SHP77 (cell line): ENCODE data around the gene NOTCH2NLA.
"Not testable (repeated sequence)": the region's sequence is repeated elsewhere in the genome, so short reads cannot be mapped to it uniquely, and the experiment has no call there.

Experiments used
- DNase-seq, 2 experiments: peaks; one replicate each; lab custom pipeline; 2025; lab: John Stamatoyannopoulos, UW

Gene NOTCH2NLA

GRCh38 chr1:146228710-146229477 is at the start of gene NOTCH2NLA:
Gene NOTCH2NLA (minus strand): TSS chr1:146229021. CDS start chr1:146189337, 39,684 bp downstream.
- DNase-seq: not testable (repeated sequence)

GRCh38 chr1:146278346-146278745 is 49.5 kb upstream of the NOTCH2NLA start:
- not testable (repeated sequence) for DNase-seq

- DNase-seq: not testable (repeated sequence)
Observed at GRCh38 chr1:146277087-146277486, 48.3 kb upstream of the NOTCH2NLA start.

GRCh38 chr1:146274083-146274482 is 45.3 kb upstream of the NOTCH2NLA start:
- not testable (repeated sequence) for DNase-seq

GRCh38 chr1:146273194-146273593 is 44.4 kb upstream of the NOTCH2NLA start:
- DNase-seq: not testable (repeated sequence)

GRCh38 chr1:146272734-146273133 is 43.9 kb upstream of the NOTCH2NLA start:
- not testable (repeated sequence) for DNase-seq

- not testable (repeated sequence) for DNase-seq
Observed at GRCh38 chr1:146271977-146272376, 43.2 kb upstream of the NOTCH2NLA start.

DNA sequence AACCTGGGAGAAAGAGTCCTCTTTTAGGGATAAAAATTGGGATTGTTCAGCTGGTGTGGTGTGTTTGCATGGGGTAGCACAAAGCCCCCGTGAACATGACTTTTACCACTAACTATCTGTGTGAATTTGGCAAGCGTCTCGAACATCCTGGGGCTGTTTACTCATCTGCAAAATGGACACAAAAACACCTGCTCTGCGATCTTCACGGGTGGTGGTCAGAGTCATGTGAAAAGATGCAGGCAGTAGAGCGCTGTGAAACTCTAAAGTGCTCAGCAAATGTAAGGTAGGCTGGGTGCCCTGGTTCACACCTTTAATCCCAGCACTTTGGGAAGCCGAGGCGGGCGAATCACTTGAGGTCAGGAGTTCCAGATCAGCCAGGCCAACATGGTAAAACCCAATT is 41.3 kb upstream of the NOTCH2NLA start:
- DNase-seq: not testable (repeated sequence)

DNA sequence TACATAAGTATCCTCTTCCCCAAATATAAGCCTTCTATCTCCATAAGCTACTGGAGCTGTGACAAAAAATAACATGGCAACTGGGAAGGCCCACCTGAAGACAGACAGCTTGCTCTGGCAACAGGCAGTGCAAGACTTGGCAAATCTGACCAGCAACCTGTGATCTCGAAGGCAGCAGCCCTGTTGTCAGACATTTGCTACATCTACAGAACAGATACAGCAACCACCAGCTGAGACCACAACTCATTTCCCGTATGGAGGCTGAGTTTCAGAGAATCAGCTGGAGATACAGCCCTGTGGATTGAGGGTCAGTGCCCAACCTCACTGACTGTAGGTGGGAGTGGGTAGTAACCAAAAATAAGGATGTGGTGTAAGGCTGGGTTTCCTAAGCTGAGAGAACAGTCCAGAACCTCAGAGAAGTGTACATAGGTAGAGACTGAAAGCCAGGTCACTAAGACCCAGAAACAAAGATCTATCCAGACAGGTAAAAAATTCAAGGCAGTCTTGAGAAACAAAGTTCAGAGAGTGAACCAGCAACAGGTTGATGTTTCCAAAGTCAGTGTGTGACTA is 37.4 kb upstream of the NOTCH2NLA start:
- DNase-seq: not testable (repeated sequence)

DNA sequence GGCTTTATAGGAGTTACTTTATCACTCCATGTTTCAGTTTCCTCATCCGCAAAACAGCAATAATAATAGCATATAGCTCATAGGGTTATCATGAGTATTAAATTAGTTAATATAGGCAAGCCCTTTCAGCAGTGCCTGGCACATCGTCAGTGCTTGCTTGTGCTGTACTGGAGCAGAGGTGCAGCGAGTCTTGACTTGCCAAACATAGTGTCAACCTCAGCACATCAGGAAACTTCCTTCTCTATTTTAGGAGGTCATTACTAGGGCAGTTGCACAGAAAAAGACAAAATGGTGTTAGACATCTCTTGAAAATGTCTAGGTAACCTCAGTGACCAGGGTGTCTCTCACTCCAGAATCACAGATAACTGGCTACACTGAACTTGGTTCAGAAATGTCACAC is 35.9 kb upstream of the NOTCH2NLA start:
- DNase-seq: not testable (repeated sequence)

GRCh38 chr1:146260006-146260730 is 31.3 kb upstream of the NOTCH2NLA start:
- not testable (repeated sequence) for DNase-seq

DNA sequence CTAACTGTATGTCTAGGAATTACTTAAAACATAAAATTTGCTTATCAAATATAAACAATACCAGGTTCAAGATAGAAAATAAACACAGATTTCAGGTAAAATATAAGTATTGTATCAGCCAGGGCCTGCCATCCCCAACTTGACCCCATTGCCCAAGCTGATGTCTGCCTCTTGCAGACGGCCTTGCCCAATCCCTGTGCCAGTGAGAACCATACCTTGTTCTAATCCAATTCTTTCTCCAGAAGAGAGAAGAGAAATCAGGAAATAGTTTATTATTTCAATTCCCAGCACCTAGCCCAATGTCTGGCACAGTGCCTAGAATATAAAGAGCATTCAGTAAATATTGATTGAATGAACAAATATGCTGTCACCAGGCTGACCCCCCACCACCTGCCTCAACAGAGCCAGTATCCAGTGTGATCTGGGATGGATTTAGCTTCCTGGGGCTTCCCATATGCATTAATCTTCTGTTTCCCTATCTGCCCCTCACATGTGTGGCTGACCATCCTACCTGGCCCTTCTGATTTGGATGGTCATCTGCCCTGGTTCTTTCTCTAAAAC is 29.3 kb upstream of the NOTCH2NLA start:
- not testable (repeated sequence) for DNase-seq

DNA sequence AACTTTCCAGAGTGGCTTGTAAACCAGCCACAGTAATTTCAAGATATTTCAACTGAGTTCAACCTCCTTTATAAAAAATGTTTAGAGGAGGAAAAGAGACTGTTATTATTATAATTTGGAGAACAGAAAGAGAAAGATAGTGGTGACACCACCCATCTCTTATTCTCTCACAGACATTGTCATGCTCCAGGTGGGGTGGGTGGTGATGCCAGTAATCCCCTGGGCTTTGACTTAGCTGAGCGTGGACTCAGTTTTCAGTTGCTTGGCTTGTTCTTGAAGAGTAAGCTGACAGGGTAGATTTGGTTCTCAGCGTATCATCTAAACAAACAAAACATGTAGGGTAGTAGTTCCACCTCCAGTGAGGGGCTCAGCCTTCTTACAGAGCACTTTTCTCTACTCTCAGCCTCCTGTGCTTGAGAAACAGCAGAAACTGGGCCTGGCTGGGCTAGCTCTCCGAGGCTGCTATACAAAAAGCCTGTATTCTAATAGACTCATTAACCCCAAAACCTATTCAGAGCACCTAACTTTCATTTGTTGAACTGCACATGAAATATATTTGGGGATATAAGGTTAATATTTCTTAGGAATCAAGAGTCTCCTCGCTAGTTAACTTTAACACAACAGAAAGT is 25.9 kb upstream of the NOTCH2NLA start:
- not testable (repeated sequence) for DNase-seq

DNA sequence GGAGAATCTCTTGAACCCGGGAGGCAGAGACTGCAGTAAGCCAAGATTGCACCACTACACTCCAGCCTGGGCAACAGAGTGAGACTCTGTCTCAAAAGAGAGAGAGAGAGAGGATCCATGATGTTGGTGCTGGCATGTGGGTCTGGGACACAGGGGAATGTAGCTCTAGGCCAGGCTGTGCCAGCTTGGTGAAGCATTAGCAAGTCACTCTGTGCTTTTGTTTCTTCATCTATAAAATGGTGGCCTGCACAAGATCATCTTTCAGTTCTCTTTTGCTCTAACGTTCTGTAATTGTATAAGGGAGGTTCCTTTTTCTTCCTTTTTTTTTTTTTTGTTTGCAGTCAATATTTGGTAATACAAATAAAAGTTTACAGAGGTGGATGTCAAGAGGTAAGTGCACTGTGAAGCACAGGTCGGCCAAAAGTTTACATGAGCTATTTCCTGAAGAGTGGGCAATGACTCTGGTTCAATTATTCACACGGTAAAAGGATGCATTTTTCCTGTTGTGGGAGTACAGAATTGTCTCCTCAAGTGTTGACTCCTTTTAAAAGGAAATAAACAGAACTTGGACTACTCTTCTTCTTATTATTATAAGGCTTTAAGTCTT is 24.5 kb upstream of the NOTCH2NLA start:
- not testable (repeated sequence) for DNase-seq

DNA sequence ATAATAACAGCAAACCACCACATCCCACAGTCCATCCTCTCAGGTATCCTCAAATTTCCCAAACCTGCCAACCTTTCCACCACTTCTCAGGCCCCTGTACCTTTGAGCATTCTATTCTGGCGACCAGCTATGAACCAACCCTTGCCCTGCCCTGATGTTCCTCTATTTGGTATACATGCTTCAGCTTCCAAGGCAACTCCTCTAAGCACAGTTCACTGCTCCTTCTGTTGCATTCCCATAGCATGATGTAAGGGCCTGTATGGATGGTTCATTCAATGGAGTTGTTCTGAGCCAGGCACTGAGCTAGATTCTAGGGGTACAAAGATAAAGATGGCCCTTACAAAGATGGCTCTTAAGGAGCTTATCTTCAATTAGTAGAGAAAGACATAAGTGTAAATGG is 22.7 kb upstream of the NOTCH2NLA start:
- DNase-seq: not testable (repeated sequence)

- DNase-seq: not testable (repeated sequence)
Observed at GRCh38 chr1:146248643-146249042, 19.8 kb upstream of the NOTCH2NLA start.

DNA sequence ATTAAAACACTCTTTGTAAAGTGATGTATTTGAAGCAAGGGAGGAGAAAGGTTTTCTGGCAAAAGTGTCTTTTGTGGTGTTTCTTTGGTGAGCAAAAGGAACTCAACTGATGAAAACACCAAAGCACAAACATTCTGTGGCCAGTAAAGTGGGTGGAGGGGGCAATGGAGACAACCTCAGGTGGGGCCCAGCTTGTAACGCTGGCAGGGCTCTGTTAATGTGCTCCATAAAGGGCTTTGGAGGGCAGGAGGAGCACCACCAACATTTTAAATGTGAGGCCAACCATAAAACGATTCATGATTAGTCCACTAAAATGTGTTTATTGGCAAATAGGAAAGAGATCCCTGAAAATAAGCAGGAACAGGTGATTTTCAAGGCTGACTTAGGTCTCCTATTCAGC is 7.8 kb upstream of the NOTCH2NLA start:
- not testable (repeated sequence) for DNase-seq

- not testable (repeated sequence) for DNase-seq
Observed at GRCh38 chr1:146236026-146236601, 7.3 kb upstream of the NOTCH2NLA start.

GRCh38 chr1:146228144-146228682 is 608 bp downstream of the NOTCH2NLA start:
- not testable (repeated sequence) for DNase-seq

DNA sequence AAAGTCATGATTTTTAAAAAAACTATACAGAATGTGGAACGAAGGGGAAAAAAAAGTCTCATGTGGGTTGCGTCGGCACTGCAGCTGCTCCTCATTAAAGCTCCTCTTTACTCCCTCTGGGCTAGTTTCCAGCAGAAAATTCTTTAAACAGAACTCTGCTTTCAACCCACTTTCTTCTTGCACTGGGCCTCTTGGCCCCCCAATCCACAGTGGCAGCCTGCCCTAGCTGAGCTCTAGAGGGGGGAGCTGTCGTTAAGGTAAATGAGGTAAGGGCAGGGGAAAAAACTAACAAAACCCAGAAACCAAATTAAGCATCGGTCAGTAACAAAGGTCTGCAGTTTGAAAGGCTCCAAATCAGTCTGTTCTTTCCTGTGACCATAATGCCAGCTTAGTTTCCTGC is 54.3 kb downstream of the NOTCH2NLA start:
- not testable (repeated sequence) for DNase-seq

DNA sequence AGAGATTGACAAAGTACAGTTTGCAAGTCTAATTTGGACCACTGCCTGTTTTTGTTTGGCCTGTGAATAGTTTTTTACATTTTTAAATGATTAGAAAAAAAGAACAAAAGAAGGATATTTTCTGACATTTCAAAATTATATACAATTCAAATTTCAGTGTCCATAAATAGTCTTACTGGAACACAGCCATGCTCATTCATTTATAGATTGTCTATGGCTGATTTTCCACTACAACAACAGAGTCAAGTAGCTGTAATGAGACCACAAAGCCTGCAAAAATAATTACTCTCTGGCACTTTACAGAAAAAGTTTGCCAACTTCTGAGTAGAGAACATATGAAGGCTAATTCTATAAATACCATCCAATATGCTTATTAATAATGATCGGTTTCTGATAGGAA is 61.1 kb downstream of the NOTCH2NLA start:
- DNase-seq: not testable (repeated sequence)
